ENCODE results near the gene DNASE1.

The DNASE1 gene

GRCh38 chr16:3695610-3696369 lies 41.3 kb downstream of the DNASE1 start:
- no peak for DNase-seq (ENCODE audit: low read depth, low spot score)

GRCh38 chr16:3696425-3697218 lies 42.1 kb downstream of the DNASE1 start:
- DNase-seq (ENCODE audit: low read depth, low spot score): no peak

GRCh38 chr16:3698941-3699340 lies 44.5 kb downstream of the DNASE1 start:
- DNase-seq (ENCODE audit: low read depth, low spot score): no peak

GRCh38 chr16:3701531-3701930 lies 47.0 kb downstream of the DNASE1 start:
- DNase-seq (ENCODE audit: low read depth, low spot score): no peak

- no peak for DNase-seq (ENCODE audit: low read depth, low spot score)
These were observed 47.6 kb downstream of the DNASE1 start for GRCh38 chr16:3702082-3702481.

- no peak for DNase-seq (ENCODE audit: low read depth, low spot score)
These were observed 51.9 kb downstream of the DNASE1 start for GRCh38 chr16:3706253-3707012.
